OCI-LY3 (cell line): Measurements from ENCODE around the gene DMRT1.

Experiments used
- H2AFZ ChIP-seq: fragments of 200-600, 300-600 bp; shearing (Covaris generic); 2 replicates; pipeline ENCODE4 v1.6.0; 2014; ENCODE audit warnings: antibody characterized with exemption, low read depth, low read length
- H3K27ac ChIP-seq: fragments of 200-600, 300-600 bp; sonication (generic); 2 replicates; pipeline ENCODE4 v1.5.1; 2014; ENCODE audit warnings: mild to moderate bottlenecking, low read length, moderate library complexity, mixed read lengths
- H3K27me3 ChIP-seq: fragments of 200-600, 300-600 bp; sonication (generic); 2 replicates; pipeline ENCODE4 v1.6.1; 2014; ENCODE audit warnings: low read depth, low read length, mixed read lengths
- H3K36me3 ChIP-seq: fragments of 200-600, 300-600 bp; sonication (generic); replicated peaks from 2 replicates; pipeline ENCODE3; 2014; ENCODE audit warnings: low read depth, low read length, mixed read lengths
- H3K4me1 ChIP-seq: fragments of 300-600, 200-600 bp; sonication (generic); 2 replicates; pipeline ENCODE4 v1.6.1; 2014; ENCODE audit warnings: low read length, mixed read lengths
- H3K4me2 ChIP-seq: fragments of 200-600, 300-600 bp; sonication (generic); 2 replicates; pipeline ENCODE4 v1.6.1; 2014; ENCODE audit warnings: low read length, mixed read lengths
- H3K4me3 ChIP-seq: fragments of 300-600, 200-600 bp; sonication (generic); 2 replicates; pipeline ENCODE4 v1.5.1; 2014; ENCODE audit warnings: antibody characterized with exemption, mild to moderate bottlenecking, low read length, moderate library complexity
- H3K79me2 ChIP-seq: fragments of 300-600, 200-600 bp; shearing (Covaris generic); 2 replicates; pipeline ENCODE4 v1.6.1; 2014; ENCODE audit warnings: mild to moderate bottlenecking, low read length, mixed read lengths
- H3K9ac ChIP-seq: fragments of 300-600, 200-600 bp; shearing (Covaris generic); 2 replicates; pipeline ENCODE4 v1.6.0; 2014; ENCODE audit warnings: mild to moderate bottlenecking, low read length, moderate library complexity
- H3K9me3 ChIP-seq: fragments of 200-600, 300-600 bp; shearing (Covaris generic); 2 replicates; pipeline ENCODE4 v1.6.1; 2014; ENCODE audit warnings: low read length, mixed read lengths; ENCODE audit not compliant: insufficient read depth
- H4K20me1 ChIP-seq: fragments of 200-600, 300-600 bp; sonication (generic); 2 replicates; pipeline ENCODE4 v1.6.1; 2016; ENCODE audit warnings: low read length, mixed read lengths; ENCODE audit not compliant: insufficient read depth
- EZH2phosphoT487 ChIP-seq: fragments of 200-600 bp; shearing (Covaris generic); IDR thresholded peaks from 2 replicates; pipeline ENCODE4 v1.6.1; 2018; ENCODE audit warnings: antibody characterized with exemption, mixed run types, low read depth
- TF ChIP-seq, protein P1 (sequence below): fragments of 200-600, 300-600 bp; sonication (generic); IDR thresholded peaks from 2 replicates; pipeline ENCODE4 v1.5.1; 2014; ENCODE audit warnings: antibody characterized with exemption, low read length, low read depth

Gene DMRT1

GRCh38 chr9:899440-900184 is 58.1 kb downstream of the DMRT1 start:
- Histone ChIP-seq H4K20me1 (no peaks in the 10 kb centered on the region), H3K4me3 (no peak overlapping the region), H3K27ac (no peak overlapping the region), H3K4me2 (peak overlapping the region; percentile 37), H3K9me3 (no peaks in the 10 kb centered on the region), H2AFZ (no peak overlapping the region), H3K79me2 (no peaks in the 10 kb centered on the region), H3K4me1 (peaks cover 22% of the 10 kb centered on the region), H3K36me3 (no peaks in the 10 kb centered on the region), H3K27me3 (peaks cover 23% of the 10 kb centered on the region), H3K9ac (no peak overlapping the region)
- TF ChIP-seq EZH2phosphoT487: no peak
- TF ChIP-seq, protein P1, sequence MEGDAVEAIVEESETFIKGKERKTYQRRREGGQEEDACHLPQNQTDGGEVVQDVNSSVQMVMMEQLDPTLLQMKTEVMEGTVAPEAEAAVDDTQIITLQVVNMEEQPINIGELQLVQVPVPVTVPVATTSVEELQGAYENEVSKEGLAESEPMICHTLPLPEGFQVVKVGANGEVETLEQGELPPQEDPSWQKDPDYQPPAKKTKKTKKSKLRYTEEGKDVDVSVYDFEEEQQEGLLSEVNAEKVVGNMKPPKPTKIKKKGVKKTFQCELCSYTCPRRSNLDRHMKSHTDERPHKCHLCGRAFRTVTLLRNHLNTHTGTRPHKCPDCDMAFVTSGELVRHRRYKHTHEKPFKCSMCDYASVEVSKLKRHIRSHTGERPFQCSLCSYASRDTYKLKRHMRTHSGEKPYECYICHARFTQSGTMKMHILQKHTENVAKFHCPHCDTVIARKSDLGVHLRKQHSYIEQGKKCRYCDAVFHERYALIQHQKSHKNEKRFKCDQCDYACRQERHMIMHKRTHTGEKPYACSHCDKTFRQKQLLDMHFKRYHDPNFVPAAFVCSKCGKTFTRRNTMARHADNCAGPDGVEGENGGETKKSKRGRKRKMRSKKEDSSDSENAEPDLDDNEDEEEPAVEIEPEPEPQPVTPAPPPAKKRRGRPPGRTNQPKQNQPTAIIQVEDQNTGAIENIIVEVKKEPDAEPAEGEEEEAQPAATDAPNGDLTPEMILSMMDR: no peak

DNA sequence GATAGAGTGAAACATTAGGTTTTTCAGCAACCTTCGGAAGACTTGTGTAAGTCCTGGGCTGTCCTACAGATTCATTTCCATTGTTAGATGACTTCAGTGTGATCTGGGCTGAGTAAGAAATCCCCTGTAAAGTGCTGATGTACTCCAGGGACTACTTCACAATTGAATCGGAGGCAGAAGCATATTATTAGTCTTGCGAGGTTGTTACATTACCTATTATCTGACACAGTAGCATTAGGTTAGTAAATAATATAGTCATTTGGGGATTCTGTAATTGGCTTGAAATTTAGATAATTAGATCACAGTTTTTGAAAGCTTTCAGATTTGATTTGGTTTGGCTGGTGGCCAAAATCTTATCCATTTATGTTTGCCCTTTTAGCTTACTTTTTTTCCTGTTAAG is 62.4 kb downstream of the DMRT1 start:
- H3K4me3 ChIP-seq: no peak overlapping the region
- H3K4me1 ChIP-seq: peaks cover 8% of the 10 kb centered on the region
- peaks cover 56% of the 10 kb centered on the region for H3K27me3 ChIP-seq
- H3K79me2 ChIP-seq: no peaks in the 10 kb centered on the region
- TF ChIP-seq, protein P1: no peak
- TF ChIP-seq EZH2phosphoT487: no peak
- H3K4me2 ChIP-seq: no peak overlapping the region
- no peaks in the 10 kb centered on the region for H3K36me3 ChIP-seq
- H3K9me3 ChIP-seq: no peaks in the 10 kb centered on the region
- H3K27ac ChIP-seq: no peak overlapping the region
- no peak overlapping the region for H2AFZ ChIP-seq
- no peak overlapping the region for H3K9ac ChIP-seq
- no peaks in the 10 kb centered on the region for H4K20me1 ChIP-seq

DNA sequence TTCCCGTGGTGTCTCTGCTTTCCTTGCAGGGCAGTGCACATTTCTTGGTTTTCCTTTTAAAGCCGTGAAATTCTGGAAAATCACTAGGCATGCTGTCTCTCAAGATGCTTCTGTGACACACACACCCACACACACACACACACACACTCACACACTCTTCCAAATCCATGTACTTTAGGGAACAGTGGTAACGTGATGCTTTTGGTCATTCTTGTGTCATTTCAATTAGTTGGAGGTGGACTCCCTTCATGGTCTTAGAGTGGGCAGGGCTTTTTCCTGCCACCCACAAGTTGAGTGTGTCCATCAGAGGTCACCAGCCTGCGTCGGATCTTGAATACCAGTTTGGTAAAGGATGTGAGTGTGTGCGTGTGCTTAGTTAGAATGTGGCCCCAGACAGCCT is 64.4 kb downstream of the DMRT1 start:
- Histone ChIP-seq H3K9ac (no peak overlapping the region), H3K27me3 (peaks cover 67% of the 10 kb centered on the region), H3K27ac (no peak overlapping the region), H3K4me3 (no peak overlapping the region), H3K79me2 (no peaks in the 10 kb centered on the region), H3K4me1 (no peaks in the 10 kb centered on the region), H3K4me2 (no peak overlapping the region), H3K36me3 (no peaks in the 10 kb centered on the region), H2AFZ (no peak overlapping the region), H3K9me3 (no peaks in the 10 kb centered on the region), H4K20me1 (no peaks in the 10 kb centered on the region)
- TF ChIP-seq, protein P1: no peak
- TF ChIP-seq EZH2phosphoT487: no peak

DNA sequence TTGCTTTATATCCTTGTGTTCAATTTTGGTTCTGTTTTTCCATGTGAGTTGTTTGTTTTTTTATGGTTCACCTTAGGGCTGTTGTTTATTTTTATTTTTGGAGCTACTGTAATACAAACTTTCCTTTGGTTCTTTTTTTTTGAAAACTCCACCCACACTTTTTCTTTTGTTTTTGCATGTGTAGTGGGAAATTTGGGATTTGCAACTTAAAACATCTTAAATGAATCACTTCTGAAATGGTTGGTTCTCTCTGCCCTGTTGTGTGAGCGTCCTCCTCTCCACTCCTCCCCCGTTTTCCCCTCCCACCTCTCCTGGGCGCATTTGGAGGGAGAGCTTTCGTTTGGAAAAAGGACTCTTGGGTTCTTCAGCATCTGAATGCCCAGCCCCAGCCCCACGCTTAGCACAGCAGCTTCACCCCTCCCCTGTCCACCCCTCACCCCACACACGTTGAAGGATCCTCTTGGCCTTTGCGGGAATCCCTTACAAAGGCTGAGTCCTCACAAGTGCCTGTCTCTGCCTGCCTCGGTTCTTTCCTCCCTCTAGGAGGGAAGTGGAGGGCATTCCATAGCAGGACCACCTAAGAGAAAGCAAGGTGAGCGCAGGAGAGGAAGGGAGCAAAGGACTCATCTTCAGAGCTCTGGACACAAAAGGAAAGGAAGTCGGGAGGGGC is 67.2 kb downstream of the DMRT1 start:
- H3K4me2 ChIP-seq: no peak overlapping the region
- H2AFZ ChIP-seq: no peak overlapping the region
- H3K27me3 ChIP-seq: peaks cover 58% of the 10 kb centered on the region
- no peak overlapping the region for H3K27ac ChIP-seq
- no peak overlapping the region for H3K4me3 ChIP-seq
- H3K79me2 ChIP-seq: no peaks in the 10 kb centered on the region
- no peaks in the 10 kb centered on the region for H3K9me3 ChIP-seq
- no peak for TF ChIP-seq EZH2phosphoT487
- TF ChIP-seq, protein P1: no peak
- H3K4me1 ChIP-seq: no peaks in the 10 kb centered on the region
- H3K36me3 ChIP-seq: no peaks in the 10 kb centered on the region
- H3K9ac ChIP-seq: no peak overlapping the region
- H4K20me1 ChIP-seq: no peaks in the 10 kb centered on the region
